H9 (cell line): ENCODE data around the gene SHISA4. TPM values are rescaled to one million over a fixed set of nuclear protein-coding genes. Genes with fewer than 3 reads are reported as not detected.

Source experiments
- DNase-seq: peaks from one replicate; pipeline ENCODE4 v3.0.0-alpha.2; 2017
- H2AFZ ChIP-seq: one replicate; pipeline ENCODE4 v1.6.1; 2013; ENCODE audit warnings: mild to moderate bottlenecking, low read length, control low read depth, moderate library complexity
- H2AK5ac ChIP-seq: 2 replicates; pipeline ENCODE4 v1.6.1; 2013; ENCODE audit warnings: low read length, control low read depth, mixed read lengths; ENCODE audit not compliant: insufficient read length
- H2BK120ac ChIP-seq: one replicate; pipeline ENCODE4 v1.6.1; 2013; ENCODE audit warnings: low read depth, mild to moderate bottlenecking, low read length, control low read depth, inconsistent platforms; ENCODE audit not compliant: poor library complexity, severe bottlenecking
- H2BK12ac ChIP-seq: 2 replicates; pipeline ENCODE4 v1.6.1; 2013; ENCODE audit warnings: low read length, control low read depth, mixed read lengths, low read depth; ENCODE audit not compliant: insufficient read length
- H2BK15ac ChIP-seq: 2 replicates; pipeline ENCODE4 v1.6.1; 2013; ENCODE audit warnings: low read depth, low read length, control low read depth
- H2BK20ac ChIP-seq: one replicate; pipeline ENCODE4 v1.6.1; 2013; ENCODE audit warnings: low read depth, mild to moderate bottlenecking, low read length, control low read depth, inconsistent platforms; ENCODE audit not compliant: poor library complexity, severe bottlenecking
- H2BK5ac ChIP-seq: 2 replicates; pipeline ENCODE4 v1.6.1; 2013; ENCODE audit warnings: low read length, control low read depth, mixed read lengths; ENCODE audit not compliant: insufficient read length
- H3K14ac ChIP-seq: 2 replicates; pipeline ENCODE4 v1.6.1; 2013; ENCODE audit warnings: low read length, control low read depth; ENCODE audit not compliant: insufficient read depth
- H3K18ac ChIP-seq: 2 replicates; pipeline ENCODE4 v1.6.1; 2013; ENCODE audit warnings: low read depth, mild to moderate bottlenecking, mixed read lengths, low read length, control low read depth; ENCODE audit not compliant: insufficient read length
- H3K23ac ChIP-seq: 2 replicates; pipeline ENCODE4 v1.6.1; 2013; ENCODE audit warnings: low read length, control low read depth, mixed read lengths, low read depth; ENCODE audit not compliant: insufficient read length
- H3K23me2 ChIP-seq: 2 replicates; pipeline ENCODE4 v1.6.1; 2013; ENCODE audit warnings: low read depth, mild to moderate bottlenecking, mixed read lengths, low read length, control low read depth; ENCODE audit not compliant: insufficient read length, poor library complexity, severe bottlenecking
- H3K27ac ChIP-seq: 2 replicates; pipeline ENCODE4 v1.5.1; 2013; ENCODE audit warnings: low read length, control low read depth, mixed read lengths, low read depth; ENCODE audit not compliant: insufficient read length
- H3K27me3 ChIP-seq: 2 replicates; pipeline ENCODE4 v1.6.1; 2013; ENCODE audit warnings: low read length, control low read depth, inconsistent platforms; ENCODE audit not compliant: insufficient read depth
- H3K4ac ChIP-seq: 2 replicates; pipeline ENCODE4 v1.6.1; 2013; ENCODE audit warnings: low read depth, mild to moderate bottlenecking, control low read depth, inconsistent platforms, low read length, moderate library complexity
- H3K4me1 ChIP-seq: 2 replicates; pipeline ENCODE4 v1.6.1; 2013; ENCODE audit warnings: low read length, control low read depth, inconsistent platforms; ENCODE audit not compliant: insufficient read depth
- H3K4me2 ChIP-seq: 2 replicates; pipeline ENCODE4 v1.6.1; 2013; ENCODE audit warnings: low read length, control low read depth, mixed read lengths; ENCODE audit not compliant: insufficient read length, insufficient read depth
- H3K56ac ChIP-seq: 2 replicates; pipeline ENCODE4 v1.6.1; 2013; ENCODE audit warnings: low read depth, mild to moderate bottlenecking, mixed read lengths, low read length, control low read depth; ENCODE audit not compliant: insufficient read length
- H3K79me1 ChIP-seq: 2 replicates; pipeline ENCODE4 v1.6.1; 2013; ENCODE audit warnings: low read depth, mild to moderate bottlenecking, moderate library complexity, low read length, control low read depth, inconsistent platforms; ENCODE audit not compliant: insufficient read depth, poor library complexity, severe bottlenecking
- H3K79me2 ChIP-seq: 2 replicates; pipeline ENCODE4 v1.6.1; 2013; ENCODE audit warnings: low read length, control low read depth, inconsistent platforms; ENCODE audit not compliant: insufficient read depth
- H3K9ac ChIP-seq: 2 replicates; pipeline ENCODE4 v1.6.1; 2013; ENCODE audit warnings: low read length, control low read depth, mixed read lengths; ENCODE audit not compliant: insufficient read length; ENCODE audit errors: extremely low read depth
- H3K9me3 ChIP-seq: one replicate; pipeline ENCODE4 v1.6.1; 2013; ENCODE audit warnings: low read depth, low read length, inconsistent platforms; ENCODE audit not compliant: control insufficient read depth
- H3T11ph ChIP-seq: one replicate; pipeline ENCODE4 v1.6.1; 2013; ENCODE audit warnings: mild to moderate bottlenecking, low read length, control low read depth, inconsistent platforms
- H4K20me1 ChIP-seq: one replicate; pipeline ENCODE4 v1.6.1; 2013; ENCODE audit not compliant: control insufficient read depth, insufficient read length, insufficient read depth
- H4K5ac ChIP-seq: 2 replicates; pipeline ENCODE4 v1.6.1; 2013; ENCODE audit warnings: low read depth, mild to moderate bottlenecking, mixed read lengths, low read length, control low read depth; ENCODE audit not compliant: insufficient read length
- H4K8ac ChIP-seq: replicated peaks from 2 replicates; pipeline ENCODE4 v1.6.1; 2013; ENCODE audit warnings: low read length, control low read depth, mixed read lengths, low read depth; ENCODE audit not compliant: insufficient read length
- H4K91ac ChIP-seq: 2 replicates; pipeline ENCODE4 v1.6.1; 2013; ENCODE audit warnings: low read depth, mild to moderate bottlenecking, moderate library complexity, mixed read lengths, low read length, control low read depth; ENCODE audit not compliant: insufficient read length
- H3K27ac Mint-ChIP-seq, 3 experiments: 2 replicates in 2 of 3; 3 replicates in 1 of 3; pipeline ENCODE4 v1.8.0; 2020 to 2021; ENCODE audit warnings: mixed read lengths in 3 of 3, mild to moderate bottlenecking in 1 of 3, moderate library complexity in 1 of 3
- H3K27me3 Mint-ChIP-seq: 2 replicates; pipeline ENCODE4 v1.8.0; 2021; ENCODE audit warnings: low read depth, mild to moderate bottlenecking, moderate library complexity, mixed read lengths
- H3K36me3 Mint-ChIP-seq, 3 experiments: 2 replicates in 2 of 3; 3 replicates in 1 of 3; pipeline ENCODE4 v1.8.0; 2020 to 2021; ENCODE audit warnings: low read depth in 3 of 3, mixed read lengths in 3 of 3; ENCODE audit not compliant: insufficient read depth in 1 of 3
- H3K4me1 Mint-ChIP-seq, 2 experiments: 2 replicates each; pipeline ENCODE4 v1.8.0; 2020; ENCODE audit warnings: mixed read lengths in 2 of 2
- H3K4me3 Mint-ChIP-seq, 2 experiments: 2 replicates in 1 of 2; 3 replicates in 1 of 2; pipeline ENCODE4 v1.8.0; 2020 to 2021; ENCODE audit warnings: mild to moderate bottlenecking in 2 of 2, mixed read lengths in 2 of 2, moderate library complexity in 1 of 2
- H3K9me3 Mint-ChIP-seq, 2 experiments: 2 replicates in 1 of 2; 3 replicates in 1 of 2; pipeline ENCODE4 v1.8.0; 2020; ENCODE audit warnings: mild to moderate bottlenecking in 2 of 2, mixed read lengths in 2 of 2, moderate library complexity in 1 of 2
- CTCF ChIP-seq: fragments of 200-600 bp; sonication (generic); conservative IDR thresholded peaks from 3 replicates; pipeline ENCODE4 v1.8.0; 2021; ENCODE audit warnings: antibody characterized with exemption, mild to moderate bottlenecking
- WGBS: extraction: QIAGEN DNeasy Blood & Tissue Kit; methylation state at CpG from one replicate; pipeline ENCODE4 v1.1.7; 2013; ENCODE audit warnings: missing lambda C conversion rate, low lambda C conversion rate, mixed read lengths; ENCODE audit not compliant: insufficient read length; ENCODE audit errors: extremely low coverage; 5-methylcytosine and 5-hydroxymethylcytosine counted together
- total RNA-seq: library from RNA; stranded (reverse); gene quantifications from 2 replicates; pipeline ENCODE4 v1.2.1, GENCODE V29; 2021

Gene SHISA4
- total RNA-seq, 1 experiment from 2014 or later, result 6.3 TPM

DNA sequence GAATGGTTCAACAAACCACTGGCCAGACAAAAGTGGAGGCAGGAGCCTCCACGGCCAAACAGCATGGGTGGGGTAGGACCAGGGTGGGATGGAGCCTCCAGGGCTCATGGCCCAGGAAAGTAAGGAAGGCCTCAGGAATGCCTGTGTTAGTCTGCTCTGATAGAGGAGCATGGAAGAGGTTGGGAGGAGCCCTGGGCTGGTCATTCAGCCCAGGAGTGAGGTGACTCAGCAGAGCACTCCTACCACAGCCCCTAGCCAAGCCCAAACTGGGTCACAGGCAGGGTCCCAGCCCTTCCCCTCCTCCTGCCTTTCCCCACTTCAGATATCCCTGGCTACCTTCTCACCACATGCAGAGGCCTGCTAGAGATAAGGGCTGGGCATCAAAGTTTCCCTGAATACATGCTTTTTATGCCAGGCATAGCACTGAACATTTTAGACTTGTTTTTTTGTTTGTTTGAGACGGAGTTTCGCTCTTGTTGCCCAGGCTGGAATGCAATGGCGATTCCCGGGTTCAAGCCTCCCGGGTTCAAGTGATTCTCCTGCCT lies 3.1 kb upstream of the SHISA4 start:
- no peaks in the 10 kb centered on the region for H3K9me3 Mint-ChIP-seq
- Histone ChIP-seq H3K9me3 (no peaks in the 10 kb centered on the region), H3K23ac (no peak overlapping the region), H3K56ac (no peak overlapping the region), H2BK12ac (no peak overlapping the region), H2BK20ac (no peak overlapping the region), H3K27ac (no peak overlapping the region), H4K20me1 (no peaks in the 10 kb centered on the region), H3K4me2 (no peak overlapping the region), H3K79me2 (no peaks in the 10 kb centered on the region), H3K18ac (no peak overlapping the region), H3K4ac (no peak overlapping the region), H3K4me1 (peaks cover 2% of the 10 kb centered on the region; the same call in 1 of the 2 replicates), H3K23me2 (peaks cover 5% of the 10 kb centered on the region), H2BK15ac (no peak overlapping the region), H4K91ac (no peak overlapping the region), H3K79me1 (no peaks in the 10 kb centered on the region), H2AFZ (no peak overlapping the region), H3T11ph (no peak overlapping the region), H4K5ac (no peak overlapping the region), H3K27me3 (no peaks in the 10 kb centered on the region), H2AK5ac (no peak overlapping the region), H3K14ac (no peak overlapping the region), H2BK5ac (no peak overlapping the region), H2BK120ac (no peak overlapping the region), H4K8ac (no peak overlapping the region), H3K9ac (no peak overlapping the region)
- no peak for DNase-seq
- H3K4me3 Mint-ChIP-seq, result no peak overlapping the region
- no peak for TF ChIP-seq CTCF
- WGBS, result no CpG with 5 or more reads among the region's 6 CpGs
- no peak overlapping the region; a peak in 1 of 7 replicates for H3K27ac Mint-ChIP-seq
- H3K36me3 Mint-ChIP-seq, result no peaks in the 10 kb centered on the region
- H3K27me3 Mint-ChIP-seq, result peaks cover 15% of the 10 kb centered on the region
- peaks cover 36 to 37% of the 10 kb centered on the region in 2 experiments for H3K4me1 Mint-ChIP-seq
